ENCODE data around the gene IAPP. TPM values are rescaled to one million over a fixed set of nuclear protein-coding genes. Genes with fewer than 3 reads are reported as not detected.
"Not testable (repeated sequence)": the region's sequence is repeated elsewhere in the genome, so short reads cannot be mapped to it uniquely, and the experiment has no call there.

Gene IAPP
- total and polyA plus RNA-seq, 7 donors, result 2.4 TPM; not detected in 6

GRCh38 chr12:21413369-21414277 is 40.9 kb downstream of the IAPP start:
- intact Hi-C loops (cut with DNase I), result no loop called here
- Histone ChIP-seq H3K36me3 (no peaks in the 10 kb centered on the region), H3K27ac (no peak overlapping the region), H3K9me3 (no peaks in the 10 kb centered on the region), H3K4me3 (no peak overlapping the region), H3K4me1 (no peaks in the 10 kb centered on the region), H3K27me3 (no peaks in the 10 kb centered on the region)
- no peak for DNase-seq
- WGBS, 2 donors, result 69 to 81% methylated on average over 16 of the region's 16 CpGs
- TF ChIP-seq CTCF (IDR thresholded peaks at IDR 0.05) (no peak), POLR2A (IDR thresholded peaks at IDR 0.05) (no peak), EP300 (IDR thresholded peaks at IDR 0.05) (no peak), POLR2AphosphoS5 (IDR thresholded peaks at IDR 0.05) (no peak)

GRCh38 chr12:21416511-21417121 is 43.9 kb downstream of the IAPP start:
- DNase-seq, result no peak
- H3K9me3 ChIP-seq, result no peaks in the 10 kb centered on the region
- WGBS, 2 donors, result 50 to 55% methylated on average over 4 of the region's 4 CpGs

GRCh38 chr12:21418398-21418797 is 45.7 kb downstream of the IAPP start:
- not testable (repeated sequence) for H3K27me3 ChIP-seq, H3K4me1 ChIP-seq
- 79% methylated on average over 5 of the region's 5 CpGs for WGBS, 2 donors

More at GRCh38 chr12:21416511-21417121, 43.9 kb downstream of the IAPP start:
- Histone ChIP-seq H3K27me3 (no peaks in the 10 kb centered on the region), H3K27ac (no peak overlapping the region), H3K4me3 (no peak overlapping the region), H3K4me1 (no peaks in the 10 kb centered on the region), H3K36me3 (no peaks in the 10 kb centered on the region)
- no peak for TF ChIP-seq POLR2AphosphoS5 (IDR thresholded peaks at IDR 0.05)
- TF ChIP-seq CTCF (IDR thresholded peaks at IDR 0.05), result no peak
- TF ChIP-seq EP300 (IDR thresholded peaks at IDR 0.05), result no peak
- no peak for TF ChIP-seq POLR2A (IDR thresholded peaks at IDR 0.05)
- intact Hi-C loops (cut with DNase I), result no loop called here

GRCh38 chr12:21419009-21419699 is 46.5 kb downstream of the IAPP start:
- intact Hi-C loops (cut with DNase I); H3K36me3 ChIP-seq; H3K4me1 ChIP-seq; DNase-seq; H3K4me3 ChIP-seq; H3K27me3 ChIP-seq; H3K27ac ChIP-seq; H3K9me3 ChIP-seq: not testable (repeated sequence)
- 84 to 87% methylated on average over 30 of the region's 30 CpGs for WGBS, 2 donors

More at GRCh38 chr12:21418398-21418797, 45.7 kb downstream of the IAPP start:
- H3K27ac ChIP-seq; H3K9me3 ChIP-seq; DNase-seq; H3K36me3 ChIP-seq; intact Hi-C loops (cut with DNase I); H3K4me3 ChIP-seq: not testable (repeated sequence)

- no peak overlapping the region for H3K4me3 ChIP-seq
- no peak for DNase-seq
- no peak for TF ChIP-seq POLR2AphosphoS5 (IDR thresholded peaks at IDR 0.05)
- TF ChIP-seq CTCF (IDR thresholded peaks at IDR 0.05), result no peak
- TF ChIP-seq EP300 (IDR thresholded peaks at IDR 0.05), result no peak
- TF ChIP-seq POLR2A (IDR thresholded peaks at IDR 0.05), result no peak
- intact Hi-C loops (cut with DNase I), result no loop called here
- no peaks in the 10 kb centered on the region for H3K9me3 ChIP-seq
- H3K36me3 ChIP-seq, result no peaks in the 10 kb centered on the region
- no peaks in the 10 kb centered on the region for H3K4me1 ChIP-seq
- H3K27ac ChIP-seq, result no peak overlapping the region
- 78 to 88% methylated on average over 4 of the region's 4 CpGs for WGBS, 2 donors
- no peaks in the 10 kb centered on the region for H3K27me3 ChIP-seq
Observed at GRCh38 chr12:21428241-21428640, 55.5 kb downstream of the IAPP start.

Other genes starting within 250 kb of the IAPP start
- gene SLCO1B1, start 241.7 kb upstream of the IAPP start, total RNA-seq, result not detected
- gene SLCO1B1, start 241.7 kb upstream of the IAPP start, polyA plus RNA-seq, result not detected
- gene SLCO1A2, start 38.0 kb upstream of the IAPP start, total RNA-seq, result not detected
- under 1 TPM in 1 of 3 donors, not detected in 2; under 0.01 TPM for gene SLCO1A2, start 38.0 kb upstream of the IAPP start, polyA plus RNA-seq
- 10 to 100 TPM; 19.7 to 29.6 (median 25.3) TPM for gene PYROXD1, start 64.8 kb downstream of the IAPP start, total RNA-seq
- gene PYROXD1, start 64.8 kb downstream of the IAPP start, polyA plus RNA-seq, result 10 to 100 TPM; 14.9 to 20.6 (median 20.4) TPM
- gene RECQL, start 128.7 kb downstream of the IAPP start, total RNA-seq, result 10 to 100 TPM; 30.8 to 44.6 (median 37.1) TPM
- gene RECQL, start 128.7 kb downstream of the IAPP start, polyA plus RNA-seq, result 10 to 100 TPM in 1 of 3 donors, 1 to 10 TPM in 2; 4.2 to 18.9 (median 8.6) TPM
- gene GOLT1B, start 128.9 kb downstream of the IAPP start, total RNA-seq, result 10 to 100 TPM; 22.5 to 26.9 (median 25.3) TPM
- gene GOLT1B, start 128.9 kb downstream of the IAPP start, polyA plus RNA-seq, result 10 to 100 TPM in 2 of 3 donors, 1 to 10 TPM in 1; 7.8 to 18.0 (median 17.1) TPM
- gene SPX, start 153.4 kb downstream of the IAPP start, total RNA-seq, result under 1 TPM in 3 of 4 donors, not detected in 1; 0.68 to 0.99 (median 0.71) TPM
- under 1 TPM in 2 of 3 donors, not detected in 1; 0.35 to 0.60 TPM for gene SPX, start 153.4 kb downstream of the IAPP start, polyA plus RNA-seq
- under 1 TPM in 1 of 4 donors, not detected in 3; 0.27 TPM for gene GYS2, start 231.9 kb downstream of the IAPP start, total RNA-seq
- gene GYS2, start 231.9 kb downstream of the IAPP start, polyA plus RNA-seq, result not detected

All from sigmoid colon (tissue), 7 donors.